OCI-LY1 (cell line): ENCODE measurements around the gene SLCO4C1.

ENCODE experiments used
- CTCF ChIP-seq: fragments of 200-600 bp; sonication (generic), shearing (Covaris generic); IDR thresholded peaks from 2 replicates; pipeline ENCODE4 v1.5.1; 2017; ENCODE audit warnings: mild to moderate bottlenecking, antibody characterized with exemption, low read length, moderate library complexity, mixed read lengths
- EZH2 ChIP-seq: fragments of 200-600 bp; sonication (generic), shearing (Covaris generic); IDR thresholded peaks from 2 replicates; pipeline ENCODE4 v1.8.0; 2017; ENCODE audit warnings: borderline replicate concordance, mixed run types, mild to moderate bottlenecking, antibody characterized with exemption, low read length, moderate library complexity, mixed read lengths

GRCh38 chr5:102226321-102226720 lies 69.8 kb downstream of the SLCO4C1 start:
- no peak for TF ChIP-seq CTCF
- TF ChIP-seq EZH2: no peak
